Measurements from ENCODE around the gene NTM.

- no peak for TF ChIP-seq CTCF (IDR thresholded peaks at IDR 0.05)
- no peak for TF ChIP-seq POLR2A (IDR thresholded peaks at IDR 0.05)
These were observed 242.1 kb downstream of the NTM start for GRCh38 chr11:131612533-131612932.
